Kidney epithelial cell (primary cell): ENCODE results near the gene CFAP92. TPM values are rescaled to one million over a fixed set of nuclear protein-coding genes. Genes with fewer than 3 reads are reported as not detected.

ENCODE experiments used
- DNase-seq: peaks from one replicate; pipeline ENCODE4 v3.0.0-alpha.2; 2010; ENCODE audit warnings: low read depth
- H3K27me3 ChIP-seq: 2 replicates; pipeline ENCODE4 v1.6.0; 2011; ENCODE audit warnings: low read length; ENCODE audit not compliant: control insufficient read depth, insufficient read depth
- H3K36me3 ChIP-seq: 2 replicates; pipeline ENCODE4 v1.5.1; 2011; ENCODE audit warnings: low read length; ENCODE audit not compliant: control insufficient read depth, insufficient read depth
- H3K4me3 ChIP-seq: 2 replicates; pipeline ENCODE4 v1.5.1; 2011; ENCODE audit warnings: low read depth, mild to moderate bottlenecking, control low read depth, low read length
- total RNA-seq: library from RNA; depleted of rRNA; stranded (reverse); fragments of >200 nt; gene quantifications from 2 replicates; pipeline ENCODE4 v1.2.3, GENCODE V29; 2015
- TF ChIP-seq, protein P1 (sequence below): IDR thresholded peaks from 2 replicates; pipeline ENCODE4 v1.5.1; 2011; ENCODE audit warnings: mild to moderate bottlenecking, moderate library complexity, low read length, control low read depth, inconsistent platforms; ENCODE audit not compliant: insufficient read depth, poor library complexity, severe bottlenecking

Gene CFAP92
- total RNA-seq, 1 donor from 2014 or later: 0.50 TPM

DNA sequence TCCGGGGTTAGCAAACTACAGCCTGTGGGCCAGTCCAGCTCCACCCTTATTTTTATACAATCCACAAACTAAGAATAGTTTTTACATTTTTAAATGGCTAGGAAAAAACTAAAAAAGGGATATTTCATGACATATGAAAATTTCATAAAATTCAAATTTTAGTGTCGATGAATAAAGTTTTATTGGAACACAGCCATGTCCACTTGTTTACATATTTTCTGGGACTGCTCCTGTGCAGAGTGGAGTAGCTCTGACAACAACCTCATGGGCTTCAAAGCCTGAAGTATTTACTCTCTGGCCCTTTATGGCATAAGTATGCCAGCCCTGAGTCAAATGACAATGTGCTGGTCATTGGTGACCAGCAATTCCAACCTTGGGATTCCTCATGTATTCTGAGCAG, 24.4 kb upstream of the CFAP92 start:
- TF ChIP-seq, protein P1, sequence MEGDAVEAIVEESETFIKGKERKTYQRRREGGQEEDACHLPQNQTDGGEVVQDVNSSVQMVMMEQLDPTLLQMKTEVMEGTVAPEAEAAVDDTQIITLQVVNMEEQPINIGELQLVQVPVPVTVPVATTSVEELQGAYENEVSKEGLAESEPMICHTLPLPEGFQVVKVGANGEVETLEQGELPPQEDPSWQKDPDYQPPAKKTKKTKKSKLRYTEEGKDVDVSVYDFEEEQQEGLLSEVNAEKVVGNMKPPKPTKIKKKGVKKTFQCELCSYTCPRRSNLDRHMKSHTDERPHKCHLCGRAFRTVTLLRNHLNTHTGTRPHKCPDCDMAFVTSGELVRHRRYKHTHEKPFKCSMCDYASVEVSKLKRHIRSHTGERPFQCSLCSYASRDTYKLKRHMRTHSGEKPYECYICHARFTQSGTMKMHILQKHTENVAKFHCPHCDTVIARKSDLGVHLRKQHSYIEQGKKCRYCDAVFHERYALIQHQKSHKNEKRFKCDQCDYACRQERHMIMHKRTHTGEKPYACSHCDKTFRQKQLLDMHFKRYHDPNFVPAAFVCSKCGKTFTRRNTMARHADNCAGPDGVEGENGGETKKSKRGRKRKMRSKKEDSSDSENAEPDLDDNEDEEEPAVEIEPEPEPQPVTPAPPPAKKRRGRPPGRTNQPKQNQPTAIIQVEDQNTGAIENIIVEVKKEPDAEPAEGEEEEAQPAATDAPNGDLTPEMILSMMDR: no peak
- DNase-seq: no peak
- H3K4me3 ChIP-seq: no peak overlapping the region
- no peaks in the 10 kb centered on the region for H3K36me3 ChIP-seq
- peaks cover 12% of the 10 kb centered on the region for H3K27me3 ChIP-seq

DNA sequence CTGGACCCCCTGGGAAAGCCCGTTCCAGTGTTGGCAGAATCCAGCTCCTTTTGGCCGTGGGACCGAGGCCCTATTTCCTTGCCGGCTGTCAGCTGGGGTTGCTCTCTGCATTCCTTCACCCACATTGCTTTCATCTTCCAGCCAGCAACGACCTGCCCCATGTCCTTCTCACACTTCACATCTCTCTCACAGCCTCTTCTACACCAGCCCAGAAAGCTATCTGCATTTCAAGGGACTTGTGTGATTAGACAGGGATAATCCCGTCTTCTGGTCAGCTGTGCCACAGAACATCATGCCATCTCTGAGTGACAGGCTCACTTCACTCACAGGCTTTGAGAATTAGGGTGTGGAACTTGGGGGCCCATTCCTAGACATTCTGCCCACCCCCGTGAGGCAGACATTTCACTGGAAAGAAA, 23.6 kb upstream of the CFAP92 start:
- no peak for DNase-seq
- H3K36me3 ChIP-seq: no peaks in the 10 kb centered on the region
- TF ChIP-seq, protein P1: no peak
- peaks cover 12% of the 10 kb centered on the region for H3K27me3 ChIP-seq
- no peak overlapping the region for H3K4me3 ChIP-seq

DNA sequence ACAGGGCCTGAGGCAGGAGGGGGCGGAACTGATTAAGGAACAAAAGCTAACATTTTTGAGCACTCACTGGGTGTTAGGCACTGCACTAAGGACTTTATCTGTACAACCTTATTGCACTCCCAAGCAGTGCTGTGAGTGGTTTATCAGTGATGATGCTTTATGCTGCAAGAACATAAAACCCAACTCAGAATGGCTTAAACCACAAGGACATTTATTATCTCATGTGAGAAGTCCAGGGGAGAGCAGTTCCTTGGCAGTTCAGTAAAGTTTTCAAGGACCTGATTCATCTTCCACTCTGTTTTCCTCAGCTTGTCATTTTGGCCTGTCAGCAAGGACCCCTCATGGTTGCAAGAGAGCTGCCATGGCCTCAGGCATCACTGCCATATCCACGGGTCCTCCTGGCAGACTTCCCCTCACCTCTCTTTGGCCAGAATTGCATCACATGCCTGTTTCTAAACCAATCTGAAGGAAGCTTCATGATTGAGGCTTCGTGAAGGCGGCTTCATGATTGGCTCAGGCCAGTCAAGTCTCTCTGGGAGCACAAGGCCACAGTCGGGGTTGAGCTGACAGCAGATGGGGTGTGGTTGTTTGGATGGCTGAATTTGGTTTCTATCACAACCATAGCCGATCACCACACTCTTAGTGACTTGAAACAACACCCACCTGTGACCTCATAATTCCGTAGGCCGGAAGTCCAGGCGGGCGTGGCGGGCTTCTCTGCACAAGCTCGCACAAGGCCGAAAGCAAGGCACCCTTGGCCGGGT, 23.0 kb upstream of the CFAP92 start:
- H3K27me3 ChIP-seq: peaks cover 10% of the 10 kb centered on the region
- H3K4me3 ChIP-seq: no peak overlapping the region
- TF ChIP-seq, protein P1: no peak
- H3K36me3 ChIP-seq: no peaks in the 10 kb centered on the region
- no peak for DNase-seq

DNA sequence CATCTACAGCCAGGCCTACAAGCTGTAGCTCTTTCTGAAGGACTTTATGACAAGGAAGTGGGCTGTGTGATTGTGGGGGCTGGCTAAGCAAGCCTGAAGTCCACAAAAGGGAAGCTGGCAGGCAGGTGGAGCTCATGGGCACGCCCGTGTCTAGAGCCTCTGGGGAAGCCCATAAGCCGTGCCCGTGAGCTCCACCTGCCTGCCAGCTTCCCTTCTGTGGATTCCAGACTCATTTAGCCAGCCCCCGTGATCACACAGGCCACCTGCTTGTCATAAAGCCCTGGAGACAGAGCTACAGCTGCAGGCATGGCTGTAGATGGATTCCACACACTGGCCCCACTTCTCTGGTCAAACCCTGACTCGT, 22.5 kb upstream of the CFAP92 start:
- TF ChIP-seq, protein P1: peak; percentile 20
- H3K36me3 ChIP-seq: no peaks in the 10 kb centered on the region
- no peak for DNase-seq
- H3K4me3 ChIP-seq: no peak overlapping the region
- peaks cover 14% of the 10 kb centered on the region for H3K27me3 ChIP-seq

DNA sequence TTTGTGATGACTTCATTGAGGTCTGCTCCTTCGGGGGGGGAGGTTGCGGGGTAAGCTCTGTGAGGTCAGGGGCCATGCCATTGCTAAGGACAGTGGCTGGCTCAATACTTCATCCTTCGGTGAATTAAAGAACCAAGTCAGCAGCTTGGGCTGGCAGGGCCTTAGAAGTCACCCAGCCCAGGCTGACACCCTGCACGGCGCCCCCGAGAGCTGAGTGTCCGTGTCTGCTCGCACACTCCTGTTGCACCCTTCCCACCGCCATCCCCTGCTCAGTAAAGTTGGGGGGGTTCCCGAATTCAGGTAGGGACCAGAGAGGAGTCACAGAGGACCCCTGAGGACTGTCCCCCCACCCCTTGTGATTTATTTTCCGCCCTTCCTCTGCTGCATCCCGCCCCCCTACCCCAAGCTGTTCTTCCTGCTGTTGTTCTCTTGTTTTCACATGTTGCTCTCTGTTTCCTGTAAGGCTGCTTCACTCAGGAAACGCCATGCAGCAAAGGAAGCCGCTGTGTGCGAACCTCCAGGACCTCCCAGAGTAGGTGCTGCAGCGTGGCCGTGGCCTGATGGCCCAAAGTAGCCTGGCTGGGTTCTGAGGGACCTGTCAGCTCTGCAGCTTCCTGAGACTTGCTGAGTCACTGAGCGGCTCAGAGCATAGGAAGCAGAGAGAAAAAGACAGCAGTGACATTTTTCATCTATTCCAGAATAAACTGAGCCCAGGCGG, 21.7 kb upstream of the CFAP92 start:
- DNase-seq: no peak
- TF ChIP-seq, protein P1: no peak
- H3K4me3 ChIP-seq: no peak overlapping the region
- H3K27me3 ChIP-seq: peaks cover 14% of the 10 kb centered on the region
- no peaks in the 10 kb centered on the region for H3K36me3 ChIP-seq
